Activated CD8-positive, alpha-beta memory T cell treated with anti-CD3 and anti-CD28 coated beads, Interleukin-2, amount 50 U/mL, for 4 hours (primary cell): ENCODE data around the gene DCC.

Experiments
- DNase-seq: peaks from one replicate; pipeline ENCODE4 v3.0.0-alpha.2; 2020

DCC gene

DNA sequence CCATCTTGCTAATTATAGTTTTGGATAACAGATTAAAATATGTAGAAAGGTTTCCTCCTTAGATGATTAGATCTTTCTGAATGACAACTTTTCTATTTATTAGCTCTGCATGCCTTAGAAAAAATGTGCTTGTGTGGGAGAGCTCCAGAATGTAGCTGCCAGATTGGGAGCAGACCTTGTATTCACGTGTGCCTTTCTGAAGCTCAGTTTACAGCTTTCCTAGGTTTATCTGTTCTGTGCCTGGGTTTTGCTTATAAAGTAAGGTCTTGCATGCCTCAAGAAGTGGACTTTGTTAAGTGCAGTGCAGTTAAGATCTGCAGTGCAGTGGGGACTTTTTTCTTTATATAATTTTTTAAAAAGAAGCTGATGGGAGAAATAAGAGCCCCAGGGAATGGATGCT, 179.0 kb downstream of the DCC start:
- DNase-seq = no peak

DNA sequence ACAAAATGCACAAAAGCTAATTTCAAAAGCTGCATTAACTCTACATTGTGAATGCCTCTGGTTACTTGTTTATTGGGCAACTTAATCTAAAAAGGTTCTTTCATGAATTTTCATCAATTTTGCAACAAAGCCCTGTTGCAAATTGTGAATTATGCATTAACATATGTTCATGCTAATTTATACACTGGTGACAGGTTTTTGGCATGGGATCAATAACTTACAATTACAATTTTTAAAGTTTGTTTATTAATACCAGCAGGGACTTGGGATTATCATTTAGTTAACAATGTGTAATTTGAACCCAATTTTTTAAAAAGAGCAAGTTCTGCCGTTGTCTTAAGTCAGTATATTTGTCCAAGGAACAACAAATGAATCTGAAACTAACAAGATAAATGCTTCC, 183.6 kb downstream of the DCC start:
- no peak for DNase-seq

DNA sequence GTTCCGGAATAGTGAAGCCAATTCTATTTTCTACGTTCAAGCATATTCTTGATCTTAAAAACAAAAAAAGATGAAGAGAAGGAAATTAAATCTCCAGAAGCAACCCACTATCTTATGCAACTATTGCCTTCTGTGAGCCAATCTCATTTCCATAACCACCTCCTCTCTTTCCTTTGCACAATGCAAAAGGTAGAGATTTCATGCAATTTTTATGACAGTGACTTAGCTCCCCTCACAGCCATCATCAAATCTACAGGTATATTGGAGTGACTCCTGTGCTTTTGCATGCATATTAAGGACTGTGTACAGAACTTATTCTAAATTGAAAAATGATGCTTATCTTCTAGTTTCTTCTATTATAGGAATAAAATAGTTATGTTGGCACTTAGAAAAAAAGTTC, 191.8 kb downstream of the DCC start:
- DNase-seq = no peak

DNA sequence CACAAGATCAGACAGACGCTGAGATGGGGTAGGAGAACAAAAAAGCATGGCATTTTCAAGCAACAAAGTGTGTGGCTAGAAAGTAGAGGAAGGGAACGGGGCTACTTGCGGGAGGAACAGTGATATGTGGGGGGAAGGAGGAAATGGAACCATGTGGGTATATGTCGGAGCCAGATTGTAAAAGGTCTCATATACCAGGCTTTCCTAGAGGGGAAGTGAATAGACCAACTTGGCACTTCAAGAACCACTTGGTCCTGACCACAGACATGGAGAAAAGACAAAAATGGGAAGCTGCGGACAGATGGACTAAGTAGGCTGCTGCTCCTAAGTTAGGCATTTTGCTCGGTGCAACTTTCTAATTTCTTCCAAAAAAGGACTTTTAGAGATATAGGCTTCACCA, 196.0 kb downstream of the DCC start:
- no peak for DNase-seq

DNA sequence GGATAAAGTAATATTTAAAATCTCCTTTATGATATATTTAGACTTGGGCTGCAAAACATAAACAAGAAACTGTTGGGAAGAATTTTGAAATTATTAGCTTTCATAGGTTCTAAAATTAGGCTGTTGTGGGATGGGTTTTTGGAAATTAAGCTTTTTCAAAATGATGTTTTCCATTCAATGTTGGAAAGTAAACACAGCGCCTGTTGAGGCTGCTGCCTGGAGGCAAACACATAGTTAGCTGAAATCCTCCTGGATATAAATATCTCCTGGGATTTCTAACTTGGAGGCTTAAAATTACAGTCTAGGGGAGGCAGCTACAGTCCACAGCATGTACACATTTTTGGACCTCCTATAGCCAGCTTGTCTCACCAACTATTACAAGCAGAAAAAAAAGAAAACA, 197.3 kb downstream of the DCC start:
- DNase-seq = no peak

DNA sequence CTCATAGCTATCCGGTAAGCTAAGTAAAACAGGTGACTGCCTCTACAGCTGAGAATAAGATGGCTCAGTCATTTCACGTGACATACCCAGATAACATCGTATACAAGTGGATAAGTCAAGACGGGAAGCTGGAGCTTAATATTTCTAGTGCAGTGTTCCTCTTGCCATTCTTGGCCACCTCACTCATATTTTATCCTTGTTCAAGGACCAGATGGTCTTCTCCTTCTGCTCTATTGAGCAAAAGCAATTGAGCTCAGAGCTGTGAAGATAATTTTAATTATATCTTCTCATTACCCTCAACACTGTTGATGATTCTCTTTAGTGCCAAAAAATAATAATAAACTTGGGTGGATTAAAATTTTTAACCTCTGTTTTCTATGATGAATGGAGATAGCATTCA, 201.1 kb downstream of the DCC start:
- no peak for DNase-seq

DNA sequence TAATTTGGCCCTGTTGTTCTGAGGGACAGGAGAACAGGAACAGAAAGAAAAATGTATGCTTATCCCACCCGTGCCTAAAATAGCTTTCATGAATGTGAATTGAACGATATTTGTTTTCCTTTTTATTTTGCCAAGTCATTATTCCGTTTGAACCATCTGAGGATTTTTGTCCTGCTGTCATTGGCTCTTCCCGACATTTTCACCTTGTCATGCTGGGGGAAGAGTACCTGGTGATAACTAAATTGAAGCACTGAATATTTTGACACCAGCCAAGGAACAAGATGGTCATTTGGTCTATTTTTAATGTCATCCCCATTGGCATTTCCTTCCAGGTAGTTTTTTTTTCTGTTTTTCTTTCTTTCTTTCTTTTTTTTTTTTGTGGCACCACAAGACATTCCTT, 204.1 kb downstream of the DCC start:
- DNase-seq = no peak

DNA sequence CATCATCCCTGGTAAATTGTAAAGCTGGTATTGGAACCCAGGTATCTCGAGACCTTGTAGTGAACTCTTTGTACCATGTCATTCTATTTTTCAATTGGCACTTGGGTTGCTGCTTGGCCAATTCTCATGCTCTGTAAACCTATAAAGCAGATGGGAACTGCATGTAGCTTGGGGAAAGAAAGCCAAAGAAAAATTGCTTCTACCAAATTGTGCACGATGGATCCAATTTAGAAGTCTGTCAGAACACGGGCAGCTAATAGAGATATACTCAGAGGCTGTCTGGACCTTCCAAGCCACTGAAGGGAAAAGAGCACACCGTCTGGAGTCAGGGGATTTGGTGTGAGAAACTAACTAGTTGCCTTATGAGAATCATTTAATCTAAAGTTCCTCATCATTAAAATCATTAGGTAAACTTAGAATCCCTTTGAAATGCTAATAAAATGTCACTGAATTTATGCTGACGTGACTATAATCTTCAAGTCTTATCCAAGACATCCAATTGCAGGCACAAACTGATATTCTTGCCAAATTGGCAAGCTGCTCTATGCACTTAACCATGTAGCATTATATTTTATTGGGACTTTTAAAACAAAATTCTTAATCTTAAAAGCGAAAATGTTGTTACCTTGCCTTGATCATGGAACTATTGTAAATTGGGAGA, 206.8 kb downstream of the DCC start:
- DNase-seq = no peak

DNA sequence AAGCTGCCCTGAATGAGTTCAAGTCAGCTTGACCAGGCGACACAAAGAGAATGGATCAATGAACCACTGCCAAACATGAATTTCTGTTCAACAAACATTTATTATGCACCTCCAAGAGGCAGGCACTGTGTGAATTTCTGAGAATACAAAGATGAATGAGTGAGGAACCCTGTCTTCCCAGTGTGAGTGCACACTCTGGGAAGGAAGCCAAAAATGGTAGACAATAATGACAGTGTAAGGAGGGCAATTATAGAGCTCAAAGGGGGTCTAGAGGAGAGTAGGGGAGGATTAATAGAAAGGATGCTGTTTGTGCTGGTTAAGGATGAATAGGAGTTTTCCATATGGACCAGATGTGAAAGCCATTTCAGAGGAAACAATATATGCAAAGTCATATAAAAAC, 213.4 kb downstream of the DCC start:
- no peak for DNase-seq

DNA sequence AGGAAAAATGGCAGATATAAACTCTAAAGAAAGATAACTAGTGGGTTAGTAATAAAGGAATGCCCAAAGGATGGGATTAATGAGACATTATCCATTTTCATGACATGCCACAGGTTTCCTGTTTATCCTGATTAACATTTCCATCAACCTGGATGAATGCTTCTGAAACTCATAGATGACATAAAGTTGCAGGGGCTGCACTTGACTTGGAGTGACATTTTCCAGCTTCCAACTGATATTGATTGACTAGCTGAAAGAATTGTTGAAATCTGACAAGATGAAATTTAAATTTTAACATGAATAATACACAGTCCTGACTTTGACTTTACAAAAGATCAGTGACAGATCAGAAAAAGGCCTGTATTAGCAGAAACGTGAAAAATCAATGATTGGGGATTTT, 214.2 kb downstream of the DCC start:
- no peak for DNase-seq

DNA sequence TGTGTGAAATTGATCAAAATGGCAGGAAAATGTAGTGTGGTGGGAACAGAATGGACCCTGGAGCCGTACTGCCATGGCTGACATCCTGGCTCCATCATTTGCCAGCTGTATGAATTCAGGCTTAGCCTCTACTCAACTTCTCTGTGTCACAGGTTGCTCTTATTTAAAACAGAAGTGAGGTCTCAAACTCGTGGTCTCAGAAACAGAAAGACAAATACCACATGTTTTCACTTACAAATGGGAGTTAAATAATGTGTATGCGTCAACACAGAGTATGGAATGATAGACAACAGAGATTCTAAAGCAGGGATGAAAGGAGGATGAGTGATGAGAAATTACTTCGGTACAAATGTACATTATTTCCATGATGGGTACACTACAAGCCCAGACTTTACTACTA, 227.4 kb downstream of the DCC start:
- no peak for DNase-seq

DNA sequence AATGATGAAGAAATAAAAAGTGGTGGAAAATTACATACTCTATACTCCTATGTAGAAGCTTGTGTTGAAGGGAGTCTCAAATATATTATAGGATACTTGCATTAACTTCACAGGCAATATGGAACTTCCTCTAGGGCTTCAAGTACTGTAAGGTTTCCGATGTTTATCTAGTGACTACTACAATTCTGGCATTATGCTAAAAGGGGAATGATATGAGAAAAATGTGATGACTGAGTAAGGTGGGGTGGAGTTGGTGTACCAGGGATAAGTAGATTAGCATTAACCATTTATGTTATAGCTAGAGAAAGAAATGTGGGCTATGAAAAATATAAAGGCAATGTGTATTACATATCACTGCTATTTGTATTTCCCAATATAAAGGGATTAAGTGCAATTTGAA, 229.5 kb downstream of the DCC start:
- no peak for DNase-seq

DNA sequence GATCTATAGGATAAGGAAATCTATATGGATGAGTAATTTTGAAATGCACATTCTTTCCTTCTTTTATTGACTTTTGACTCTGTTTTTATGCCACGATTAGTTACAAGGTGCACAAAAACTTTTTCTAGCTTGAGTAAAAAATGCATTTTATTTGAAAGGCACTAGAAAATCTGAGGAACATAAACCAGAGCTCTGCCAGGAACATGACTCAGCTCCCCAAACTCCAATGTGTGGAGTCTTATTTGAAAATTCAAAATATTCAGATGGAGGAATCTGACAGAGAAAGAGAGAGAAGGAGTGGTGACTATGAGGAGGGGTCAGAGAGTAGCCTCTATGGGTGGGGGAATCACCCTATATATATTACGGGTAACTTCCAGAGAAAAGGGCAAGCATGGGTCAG, 231.0 kb downstream of the DCC start:
- no peak for DNase-seq

DNA sequence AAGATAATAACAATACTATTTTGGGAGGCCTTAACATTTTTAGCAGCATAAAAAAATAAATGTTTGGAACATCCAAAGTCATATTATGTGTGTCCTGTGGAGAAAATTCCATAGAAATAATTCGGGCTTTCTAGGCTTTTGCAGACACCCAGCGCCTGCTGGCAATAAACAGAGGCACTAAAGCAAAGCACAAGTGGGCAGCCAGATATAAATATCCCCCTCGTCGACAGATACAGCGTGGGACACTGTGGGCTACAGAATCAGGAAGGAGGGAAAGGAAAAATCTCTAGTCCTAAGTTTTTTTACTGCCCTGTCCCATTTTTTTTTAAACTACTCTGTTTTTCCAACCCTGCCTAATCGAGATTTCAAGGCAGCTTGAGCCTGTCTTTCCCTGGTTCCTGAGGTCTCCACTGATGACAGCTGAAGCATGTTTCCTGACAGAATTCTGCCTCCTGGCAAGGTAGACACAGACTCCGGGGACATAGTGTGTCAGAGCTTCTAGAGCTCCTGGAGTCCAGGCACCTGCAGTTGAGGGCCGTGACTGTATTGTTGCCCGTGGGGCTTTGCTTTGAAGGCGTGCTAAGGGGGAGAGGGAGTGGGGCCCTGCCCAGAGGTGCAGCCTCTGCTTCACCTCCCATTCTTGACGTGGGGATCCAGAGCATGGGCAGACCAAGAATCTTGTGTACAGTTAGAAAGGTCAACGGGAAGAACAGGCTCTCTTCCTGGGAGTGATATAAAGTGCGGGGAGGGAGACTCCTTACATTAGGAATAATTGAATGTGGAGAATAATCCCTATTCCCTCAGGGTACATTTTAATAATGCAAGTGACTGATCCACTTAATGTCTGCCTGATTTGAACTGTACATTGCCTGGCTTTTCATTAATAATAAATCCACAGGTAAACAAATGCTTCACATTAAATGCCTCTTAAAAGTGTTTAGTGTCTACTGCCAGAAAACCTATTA, 232.3 kb downstream of the DCC start:
- DNase-seq = no peak

DNA sequence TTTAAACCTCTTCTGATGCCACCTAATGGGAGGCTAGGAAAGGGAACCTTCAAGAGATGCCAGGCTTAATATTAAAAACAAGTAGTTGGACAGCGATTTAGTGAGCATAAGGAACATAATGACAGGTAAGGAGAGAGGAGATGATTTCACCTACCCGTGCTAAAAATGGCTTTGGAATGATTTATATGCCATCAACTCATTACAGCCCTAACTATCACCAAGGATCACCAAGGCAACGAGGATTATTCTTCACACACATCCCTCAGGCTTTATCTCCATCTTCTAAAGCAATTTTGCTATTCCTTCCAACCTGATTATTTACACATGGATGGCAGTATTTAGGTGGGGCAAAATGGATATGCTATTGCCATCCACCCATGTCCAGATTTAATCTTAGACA, 237.8 kb downstream of the DCC start:
- no peak for DNase-seq

DNA sequence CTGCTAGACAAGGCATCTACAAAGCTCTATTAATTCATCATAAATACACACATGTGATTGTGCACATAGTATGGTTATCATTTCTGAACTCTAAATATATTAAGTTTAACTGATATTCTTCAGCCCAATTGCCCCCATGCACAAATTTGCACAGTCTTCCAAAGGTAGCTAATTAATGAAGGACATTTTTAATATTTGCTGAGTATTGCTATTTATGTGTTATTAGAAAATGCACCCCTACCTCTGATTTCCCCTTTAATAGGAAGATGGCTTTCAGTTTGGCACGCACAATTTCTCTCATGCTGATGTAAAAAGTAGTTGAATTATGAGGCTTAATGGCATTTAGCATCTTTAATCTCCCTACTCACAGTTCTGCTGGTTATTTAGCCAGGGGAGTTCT, 242.1 kb downstream of the DCC start:
- DNase-seq = no peak

DNA sequence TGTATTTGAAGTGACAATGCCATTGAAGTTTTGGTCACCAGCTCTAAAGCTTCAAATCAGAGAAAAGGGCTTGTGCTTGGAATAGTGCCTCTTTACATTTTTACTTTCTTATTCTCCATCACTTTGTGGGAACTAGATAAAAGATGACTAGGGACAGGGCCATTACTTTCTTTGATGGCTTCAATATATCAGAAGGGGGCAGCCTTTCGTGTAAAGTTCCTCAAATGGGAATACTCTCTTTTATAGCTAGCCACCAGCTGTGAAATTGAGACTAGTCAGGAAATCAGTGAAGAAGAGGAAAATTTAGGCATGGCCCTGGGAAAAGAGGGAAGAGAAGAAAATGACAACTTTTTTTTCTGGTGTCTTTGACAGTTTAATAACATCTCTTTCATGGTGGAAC, 242.5 kb downstream of the DCC start:
- DNase-seq = no peak

DNA sequence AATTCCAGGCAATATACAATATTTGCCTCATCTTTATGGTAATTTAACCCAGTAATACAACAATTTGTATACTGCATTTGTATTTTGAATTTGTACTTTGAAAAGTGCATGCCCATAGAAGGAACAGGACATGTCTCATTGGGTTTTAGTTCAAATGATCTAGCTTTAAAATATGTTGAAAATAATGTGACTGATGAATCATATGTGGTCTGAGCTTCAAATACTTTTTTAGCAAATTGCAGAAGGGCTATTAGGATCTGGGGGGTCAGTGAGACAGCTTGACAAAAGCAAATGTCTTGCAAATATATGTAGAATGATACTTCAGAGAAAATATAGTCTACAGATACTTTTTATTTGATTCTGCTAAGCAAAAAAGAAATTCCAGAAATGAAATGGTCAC, 248.9 kb downstream of the DCC start:
- no peak for DNase-seq

DNA sequence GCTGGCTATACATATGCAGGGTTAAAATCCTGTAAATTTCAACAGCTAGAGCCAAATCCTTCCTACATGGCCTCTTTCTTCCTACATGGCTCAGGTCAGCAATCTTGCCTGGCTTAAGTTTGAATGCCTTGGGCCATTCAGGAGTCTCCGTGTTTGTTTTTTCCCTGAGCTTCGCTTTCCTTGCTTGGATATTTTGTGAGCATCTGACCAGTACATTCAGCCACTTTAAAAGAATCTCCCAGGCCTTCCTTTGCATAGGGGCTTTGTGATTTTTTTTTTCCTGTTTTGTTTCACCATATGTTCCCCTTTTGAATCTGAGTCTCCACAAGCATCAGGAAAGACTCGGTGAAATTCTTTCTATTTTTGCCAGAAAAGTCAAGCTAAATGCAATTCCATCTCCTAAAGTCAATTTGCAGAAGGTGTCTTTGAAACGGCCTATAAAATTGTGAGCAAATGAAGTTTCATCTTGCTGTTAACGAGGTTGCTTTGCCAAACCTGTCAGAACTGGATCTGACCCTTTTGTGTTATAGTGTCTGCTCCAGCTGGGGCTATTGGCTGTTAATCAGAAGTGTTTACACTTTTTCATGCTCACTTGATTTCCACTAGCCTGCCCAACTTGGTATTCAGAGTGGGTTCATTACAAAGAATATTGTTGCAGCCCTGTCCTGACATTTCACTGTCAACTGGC, 256.9 kb downstream of the DCC start:
- DNase-seq = no peak

DNA sequence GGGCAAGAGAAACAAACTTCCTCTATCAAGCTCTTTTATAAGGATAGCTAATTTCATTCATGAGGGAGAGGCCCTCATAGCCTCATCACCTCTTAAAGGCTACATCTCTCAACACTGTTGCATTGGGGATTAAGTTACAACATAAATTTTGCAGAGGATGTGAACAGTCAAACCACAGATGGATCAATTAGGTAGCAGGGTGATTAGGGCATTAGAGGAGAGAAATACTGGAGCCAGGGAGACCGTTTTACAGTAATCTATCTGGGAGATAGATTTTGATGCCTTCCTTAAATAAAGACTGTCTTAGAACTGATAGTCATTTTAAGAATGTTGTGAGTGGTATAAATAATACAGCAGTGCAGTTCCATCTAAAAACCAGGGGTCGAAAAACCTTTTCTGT, 258.9 kb downstream of the DCC start:
- no peak for DNase-seq

DNA sequence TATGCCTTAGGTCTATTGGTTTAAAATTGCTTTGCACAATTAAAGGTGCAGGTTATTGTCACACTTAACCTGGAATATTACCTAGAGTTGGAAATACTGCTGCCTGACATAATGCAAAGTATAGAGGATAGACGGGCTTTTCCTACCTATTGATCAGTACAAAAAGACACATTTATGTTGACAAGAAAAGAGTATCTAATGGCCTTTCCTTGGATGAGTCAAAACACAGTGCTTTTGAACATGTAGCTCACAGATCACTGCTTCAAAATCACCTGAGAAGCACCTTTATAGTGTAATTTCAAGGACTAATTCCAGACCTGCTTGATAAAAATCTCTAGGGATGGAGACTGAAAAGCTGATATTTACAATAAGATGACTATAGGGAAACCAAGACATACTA, 262.8 kb downstream of the DCC start:
- DNase-seq = no peak

DNA sequence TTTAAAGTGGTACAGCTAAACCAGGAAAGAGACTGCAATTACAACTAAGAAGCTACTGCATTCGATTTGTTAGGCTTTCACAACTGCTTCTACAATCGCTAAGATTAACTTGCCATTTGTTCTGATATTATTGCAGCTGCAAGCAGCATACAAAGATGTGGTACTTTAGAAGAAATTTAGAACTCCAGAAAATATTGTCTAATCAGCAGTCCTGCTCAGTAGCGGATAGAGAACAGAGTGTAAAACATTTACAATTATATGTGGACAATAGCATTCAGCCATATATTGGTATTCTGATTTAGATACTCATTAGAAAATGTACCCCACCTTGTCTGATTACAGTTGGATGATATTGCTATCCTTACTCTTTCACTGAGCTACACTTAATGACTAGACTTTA, 265.3 kb downstream of the DCC start:
- no peak for DNase-seq

DNA sequence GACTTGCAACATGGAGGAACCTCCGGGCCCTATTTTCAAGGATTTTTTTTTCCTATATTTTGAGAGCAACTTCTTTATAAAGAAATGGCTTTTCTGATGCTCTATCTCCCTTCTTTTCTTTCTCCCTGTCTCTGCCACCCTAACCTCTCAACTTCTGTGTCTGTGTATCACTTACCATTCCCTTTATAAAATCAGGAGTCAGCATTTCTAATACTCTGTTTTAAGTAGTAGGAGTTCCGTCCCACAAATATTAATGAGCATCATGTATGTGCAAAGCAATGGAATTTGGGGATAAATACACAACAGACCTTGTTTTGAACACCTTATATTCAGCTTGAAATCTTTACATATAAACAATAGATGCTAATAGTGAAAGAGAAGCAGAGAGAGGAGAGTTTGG, 268.0 kb downstream of the DCC start:
- DNase-seq = no peak
